Lung (tissue), 12 donors: ENCODE data around the gene IGF2BP1. TPM values are rescaled to one million over a fixed set of nuclear protein-coding genes. Genes with fewer than 3 reads are reported as not detected.

Experiments
- ATAC-seq: fragments of 200-7000 bp; cut with Tn5 transposase; one replicate; pipeline ENCODE4 v1.9.1; 2020; ENCODE audit warnings: moderate number of reproducible peaks; ENCODE audit not compliant: insufficient read depth, low FRiP score
- DNase-seq, 3 donors: peaks; one replicate each; pipeline ENCODE4 v3.0.0-alpha.2; 2013 to 2017
- H3K27ac ChIP-seq, 2 donors: one replicate each; pipeline ENCODE4 v1.5.1; 2013; ENCODE audit warnings: mild to moderate bottlenecking in 2 of 2, moderate library complexity in 2 of 2, control low read depth in 1 of 2, inconsistent platforms in 1 of 2, low read depth in 1 of 2, low read length in 1 of 2
- H3K27me3 ChIP-seq, 3 donors: one replicate each; pipeline ENCODE4 v1.5.1; 2013; ENCODE audit warnings: low read length in 2 of 3; ENCODE audit not compliant: control insufficient read depth in 3 of 3, insufficient read depth in 3 of 3
- H3K36me3 ChIP-seq, 4 donors: one replicate each; pipeline ENCODE4 v1.5.1; 2013; ENCODE audit warnings: low read length in 4 of 4, mild to moderate bottlenecking in 1 of 4, moderate library complexity in 1 of 4; ENCODE audit not compliant: control insufficient read depth in 4 of 4, insufficient read depth in 4 of 4
- H3K4me1 ChIP-seq, 5 donors: one replicate each; pipeline ENCODE4 v1.5.1; 2013; ENCODE audit warnings: low read length in 5 of 5, mild to moderate bottlenecking in 2 of 5, moderate library complexity in 1 of 5; ENCODE audit not compliant: control insufficient read depth in 5 of 5, insufficient read depth in 5 of 5
- H3K4me3 ChIP-seq: one replicate; pipeline ENCODE4 v1.5.1; 2013; ENCODE audit warnings: mild to moderate bottlenecking, control low read depth, moderate library complexity
- H3K9ac ChIP-seq, 2 donors: one replicate each; pipeline ENCODE4 v1.5.1; 2013; ENCODE audit warnings: low read length in 2 of 2, control low read depth in 1 of 2; ENCODE audit not compliant: insufficient read depth in 1 of 2
- H3K9me3 ChIP-seq, 4 donors: one replicate each; pipeline ENCODE4 v1.5.1; 2013; ENCODE audit warnings: low read length in 3 of 4, mild to moderate bottlenecking in 1 of 4, moderate library complexity in 1 of 4; ENCODE audit not compliant: control insufficient read depth in 4 of 4, insufficient read depth in 3 of 4
- CTCF ChIP-seq: IDR thresholded peaks from 2 replicates; pipeline ENCODE4 v1.5.1; 2012; ENCODE audit warnings: mild to moderate bottlenecking; ENCODE audit errors: control extremely low read depth, extremely low read depth
- WGBS, 2 donors: extraction: QIAGEN DNeasy Blood & Tissue Kit; methylation state at CpG; one replicate each; pipeline ENCODE4 v1.1.7; 2013; 5-methylcytosine and 5-hydroxymethylcytosine counted together
- polyA plus RNA-seq, 2 donors: library from polyadenylated mRNA; stranded (reverse); fragments of 200-250 nt; gene quantifications; one replicate each; pipeline ENCODE4 v1.2.1, GENCODE V29; 2013
- total RNA-seq, 2 donors: library from RNA; depleted of rRNA in 1 of 2; stranded (reverse); fragments of >200 nt in 1 of 2; gene quantifications; one replicate each; pipeline ENCODE4 v1.2.1, GENCODE V29; 2014 to 2021
- donor health status: control.
- donor health status: control.
- donor health status: Bipolar disorder and iron deficiency.
- donor health status: healthy.
- donor health status: DM: yes; HTN: yes; CAD: no.

Gene IGF2BP1
- total and polyA plus RNA-seq, 4 donors, result 0.06 to 14.9 (median 0.31) TPM

DNA sequence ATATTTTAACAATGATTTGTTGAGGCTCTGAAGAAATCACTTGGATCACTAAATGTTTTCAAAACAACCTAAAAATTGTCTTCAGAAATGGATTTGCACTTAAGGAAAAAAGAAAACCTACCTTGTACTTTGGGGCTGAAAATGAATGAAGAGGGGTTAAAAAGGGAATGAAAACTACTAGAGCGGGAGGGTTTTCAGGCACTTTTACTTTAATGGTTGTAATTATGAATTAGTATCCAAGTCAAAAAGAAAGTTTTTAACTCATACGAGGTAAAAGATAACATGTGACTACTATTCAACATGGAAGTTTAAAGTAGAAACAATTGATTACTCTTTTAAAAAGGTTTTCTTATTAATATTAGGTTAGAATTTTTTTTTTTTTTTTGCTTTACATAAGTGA, 5.1 kb downstream of the IGF2BP1 start:
- 84 to 90% methylated on average over 2 of the region's 2 CpGs for WGBS, 2 donors
- no peak for DNase-seq
- no peak for ATAC-seq
- no peak overlapping the region for H3K9ac ChIP-seq
- peaks cover 0 to 48% (median 10%) of the 10 kb centered on the region in 5 donors for H3K4me1 ChIP-seq
- no peaks in the 10 kb centered on the region for H3K36me3 ChIP-seq
- peaks cover 0 to 4% (median 0%) of the 10 kb centered on the region in 3 donors for H3K27me3 ChIP-seq
- peaks cover 0 to 2% (median 0%) of the 10 kb centered on the region in 4 donors for H3K9me3 ChIP-seq
- TF ChIP-seq CTCF, result no peak
- no peak overlapping the region for H3K27ac ChIP-seq
- H3K4me3 ChIP-seq, result no peak overlapping the region

- Histone ChIP-seq H3K27me3 (peaks cover 0 to 4% (median 0%) of the 10 kb centered on the region in 3 donors), H3K4me3 (no peak overlapping the region), H3K36me3 (no peaks in the 10 kb centered on the region), H3K27ac (no peak overlapping the region), H3K9ac (no peak overlapping the region), H3K9me3 (peaks cover 0 to 2% (median 0%) of the 10 kb centered on the region in 4 donors), H3K4me1 (peaks cover 0 to 48% (median 9%) of the 10 kb centered on the region in 5 donors)
- TF ChIP-seq CTCF, result no peak
- peak in 1 of 3 donors; percentile 14 for DNase-seq
- no peak for ATAC-seq
Measured at GRCh38 chr17:49002766-49003165, 5.6 kb downstream of the IGF2BP1 start.

DNA sequence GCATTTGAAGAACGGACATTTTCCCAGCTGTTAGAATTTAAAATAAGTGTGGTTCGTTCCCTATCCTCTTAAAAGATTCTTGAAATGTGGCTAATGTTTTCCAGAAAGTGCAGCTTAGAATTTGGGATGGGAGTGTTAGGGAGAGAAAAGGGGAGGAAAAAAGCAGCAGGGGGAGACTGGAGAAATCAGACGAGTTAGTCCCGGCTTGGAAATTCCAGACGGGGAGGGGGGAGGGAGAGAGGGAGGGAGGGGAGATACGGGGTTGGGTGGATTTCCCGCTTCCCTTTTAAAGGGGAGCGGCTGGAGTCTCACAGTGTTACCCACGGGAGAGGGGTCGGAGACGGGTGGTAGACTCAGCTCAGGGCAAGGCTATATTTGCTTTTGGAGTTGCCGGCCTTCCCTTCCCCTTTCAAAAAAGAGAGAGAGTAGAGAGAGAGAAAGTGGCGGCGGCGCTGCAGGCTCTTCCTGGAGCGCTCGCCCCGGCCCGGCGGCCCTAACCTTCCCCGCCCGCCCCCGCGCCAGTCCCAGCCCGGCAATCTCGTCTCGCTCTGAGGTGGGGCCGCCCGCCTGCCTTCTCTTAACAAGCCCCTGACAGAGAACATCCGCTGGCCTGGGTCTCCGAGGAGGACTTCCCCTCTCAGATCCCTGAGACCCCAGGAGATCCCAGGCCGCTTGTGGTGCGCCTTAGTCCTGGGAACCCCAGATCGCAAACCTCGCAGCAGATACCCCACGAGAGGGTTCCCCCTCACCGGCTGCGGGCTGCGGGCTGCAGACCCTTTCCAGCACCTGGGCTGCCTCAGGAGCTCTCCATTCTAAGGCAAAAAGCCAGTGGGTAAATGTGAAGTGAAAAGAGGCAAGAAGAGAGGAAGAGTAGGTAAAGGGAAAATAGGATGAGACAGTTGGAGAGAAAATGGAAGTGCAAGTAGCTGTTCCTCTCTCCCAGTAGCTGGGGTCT, 6.6 kb downstream of the IGF2BP1 start:
- no peak overlapping the region for H3K4me3 ChIP-seq
- peak overlapping the region; percentile 39 to 73 for H3K9ac ChIP-seq
- TF ChIP-seq CTCF, result no peak
- peaks cover 0 to 48% (median 9%) of the 10 kb centered on the region in 5 donors for H3K4me1 ChIP-seq
- no peaks in the 10 kb centered on the region for H3K36me3 ChIP-seq
- ATAC-seq, result no peak
- peaks cover 0 to 5% (median 0%) of the 10 kb centered on the region in 3 donors for H3K27me3 ChIP-seq
- no peaks in the 10 kb centered on the region for H3K9me3 ChIP-seq
- 14 to 16% methylated on average over 39 of the region's 39 CpGs for WGBS, 2 donors
- no peak overlapping the region for H3K27ac ChIP-seq
- DNase-seq, result peak; percentile 59 to 79 (median 73)
